Measurements from ENCODE around the gene SUGT1. TPM values are rescaled to one million over a fixed set of nuclear protein-coding genes. Genes with fewer than 3 reads are reported as not detected.

SUGT1 gene
- total RNA-seq, 1 experiment from 2014 or later = 43.2 TPM

DNA sequence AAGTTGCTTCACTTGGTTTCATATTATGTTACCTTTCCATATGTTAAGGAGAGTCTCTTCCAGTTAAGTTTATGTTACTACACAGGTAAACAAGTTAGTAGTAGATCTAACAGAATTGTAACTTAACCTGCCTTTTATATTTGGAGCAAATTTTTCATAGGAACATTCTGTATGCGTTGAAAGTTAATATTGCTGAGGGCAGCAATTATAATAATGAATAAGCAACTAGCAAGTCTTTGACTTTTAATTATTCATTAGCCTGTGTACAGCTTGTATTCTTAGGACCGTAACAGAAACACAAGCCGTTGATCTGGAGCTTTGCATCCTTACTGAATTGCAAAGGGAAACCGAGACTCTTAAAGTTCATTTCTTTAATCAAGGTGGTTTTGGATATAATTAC is 11.6 kb downstream of the SUGT1 start:
- CTCF ChIA-PET = interaction anchor here (0.6 to 1.6 kb wide), 2 partner anchors 14 to 304 kb away, joined by 4 to 15 read pairs; no protein-coding TSS in a partner anchor

DNA sequence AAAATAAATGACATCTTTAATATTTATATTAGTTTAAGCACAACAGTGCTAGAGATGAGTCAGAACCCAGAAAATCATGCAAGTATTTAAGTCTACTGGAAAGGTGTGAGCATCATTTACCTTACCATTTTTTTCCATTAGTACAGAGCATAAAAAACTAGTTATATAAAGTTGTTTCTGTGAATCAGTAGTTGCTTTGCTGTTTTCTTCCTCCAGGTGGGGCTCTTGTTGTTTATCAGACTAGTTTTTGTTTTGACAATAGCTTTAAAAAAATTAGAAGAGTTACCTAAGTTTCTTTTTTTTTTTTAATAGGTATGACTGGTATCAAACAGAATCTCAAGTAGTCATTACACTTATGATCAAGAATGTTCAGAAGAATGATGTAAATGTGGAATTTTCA is 12.7 kb downstream of the SUGT1 start:
- BruUV-seq (replicated peaks) = no TSS peak
- ChIA-PET CTCF (interaction anchor here (0.6 to 1.6 kb wide), 4 partner anchors 143 to 948 kb away, joined by 3 to 15 read pairs (median 5); no protein-coding TSS in a partner anchor), POLR2A (no interaction called here)
- Histone ChIP-seq H3K9me3 (ENCODE audit: control insufficient read depth, insufficient read depth, low read depth, low read length) (no peaks in the 10 kb centered on the region), H3K27ac (ENCODE audit: low read length) (no peak overlapping the region), H3K4me3 (ENCODE audit: low read depth in 2 of 2, low read length in 2 of 2) (no peak overlapping the region), H3K36me3 (ENCODE audit: control insufficient read depth, insufficient read depth, low read length) (peaks cover 33% of the 10 kb centered on the region), H3K4me1 (ENCODE audit: control insufficient read depth, insufficient read depth, low read length) (no peaks in the 10 kb centered on the region), H3K27me3 (ENCODE audit: control insufficient read depth, insufficient read depth, low read length) (no peaks in the 10 kb centered on the region)
- ATAC-seq (no peak), DNase-seq (ENCODE audit: low read depth, low spot score) (no peak)
- intact Hi-C loops (cut with micrococcal nuclease; ENCODE audit: unreplicated experiment) = no loop called here
- TF ChIP-seq, protein P1, sequence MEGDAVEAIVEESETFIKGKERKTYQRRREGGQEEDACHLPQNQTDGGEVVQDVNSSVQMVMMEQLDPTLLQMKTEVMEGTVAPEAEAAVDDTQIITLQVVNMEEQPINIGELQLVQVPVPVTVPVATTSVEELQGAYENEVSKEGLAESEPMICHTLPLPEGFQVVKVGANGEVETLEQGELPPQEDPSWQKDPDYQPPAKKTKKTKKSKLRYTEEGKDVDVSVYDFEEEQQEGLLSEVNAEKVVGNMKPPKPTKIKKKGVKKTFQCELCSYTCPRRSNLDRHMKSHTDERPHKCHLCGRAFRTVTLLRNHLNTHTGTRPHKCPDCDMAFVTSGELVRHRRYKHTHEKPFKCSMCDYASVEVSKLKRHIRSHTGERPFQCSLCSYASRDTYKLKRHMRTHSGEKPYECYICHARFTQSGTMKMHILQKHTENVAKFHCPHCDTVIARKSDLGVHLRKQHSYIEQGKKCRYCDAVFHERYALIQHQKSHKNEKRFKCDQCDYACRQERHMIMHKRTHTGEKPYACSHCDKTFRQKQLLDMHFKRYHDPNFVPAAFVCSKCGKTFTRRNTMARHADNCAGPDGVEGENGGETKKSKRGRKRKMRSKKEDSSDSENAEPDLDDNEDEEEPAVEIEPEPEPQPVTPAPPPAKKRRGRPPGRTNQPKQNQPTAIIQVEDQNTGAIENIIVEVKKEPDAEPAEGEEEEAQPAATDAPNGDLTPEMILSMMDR (IDR thresholded peaks at IDR 0.05) = peak; percentile 57; the same call in 1 of the 2 replicates
- TF ChIP-seq, protein P2, sequence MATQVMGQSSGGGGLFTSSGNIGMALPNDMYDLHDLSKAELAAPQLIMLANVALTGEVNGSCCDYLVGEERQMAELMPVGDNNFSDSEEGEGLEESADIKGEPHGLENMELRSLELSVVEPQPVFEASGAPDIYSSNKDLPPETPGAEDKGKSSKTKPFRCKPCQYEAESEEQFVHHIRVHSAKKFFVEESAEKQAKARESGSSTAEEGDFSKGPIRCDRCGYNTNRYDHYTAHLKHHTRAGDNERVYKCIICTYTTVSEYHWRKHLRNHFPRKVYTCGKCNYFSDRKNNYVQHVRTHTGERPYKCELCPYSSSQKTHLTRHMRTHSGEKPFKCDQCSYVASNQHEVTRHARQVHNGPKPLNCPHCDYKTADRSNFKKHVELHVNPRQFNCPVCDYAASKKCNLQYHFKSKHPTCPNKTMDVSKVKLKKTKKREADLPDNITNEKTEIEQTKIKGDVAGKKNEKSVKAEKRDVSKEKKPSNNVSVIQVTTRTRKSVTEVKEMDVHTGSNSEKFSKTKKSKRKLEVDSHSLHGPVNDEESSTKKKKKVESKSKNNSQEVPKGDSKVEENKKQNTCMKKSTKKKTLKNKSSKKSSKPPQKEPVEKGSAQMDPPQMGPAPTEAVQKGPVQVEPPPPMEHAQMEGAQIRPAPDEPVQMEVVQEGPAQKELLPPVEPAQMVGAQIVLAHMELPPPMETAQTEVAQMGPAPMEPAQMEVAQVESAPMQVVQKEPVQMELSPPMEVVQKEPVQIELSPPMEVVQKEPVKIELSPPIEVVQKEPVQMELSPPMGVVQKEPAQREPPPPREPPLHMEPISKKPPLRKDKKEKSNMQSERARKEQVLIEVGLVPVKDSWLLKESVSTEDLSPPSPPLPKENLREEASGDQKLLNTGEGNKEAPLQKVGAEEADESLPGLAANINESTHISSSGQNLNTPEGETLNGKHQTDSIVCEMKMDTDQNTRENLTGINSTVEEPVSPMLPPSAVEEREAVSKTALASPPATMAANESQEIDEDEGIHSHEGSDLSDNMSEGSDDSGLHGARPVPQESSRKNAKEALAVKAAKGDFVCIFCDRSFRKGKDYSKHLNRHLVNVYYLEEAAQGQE (IDR thresholded peaks at IDR 0.05; ENCODE audit: insufficient read depth in 1 of 2, low read depth in 2 of 2, low read length in 1 of 2) = no peak
- in situ Hi-C loops (cut with HindIII; ENCODE audit: low pct_unique_long_range_greater_than_20kb, low sequenced_read_pairs) = no loop called here

More for the DNA sequence above, 11.6 kb downstream of the SUGT1 start:
- TF ChIP-seq TCF7L2 (IDR thresholded peaks at IDR 0.05; ENCODE audit: low read depth, low read length) (no peak), POLR2AphosphoS5 (IDR thresholded peaks at IDR 0.05; ENCODE audit: low read depth, low read length) (no peak), SIN3A (IDR thresholded peaks at IDR 0.05; ENCODE audit: borderline replicate concordance, insufficient read depth, low read depth, low read length) (no peak)
- TF ChIP-seq, protein P1 (IDR thresholded peaks at IDR 0.05) = no peak
- TF ChIP-seq, protein P2 (IDR thresholded peaks at IDR 0.05; ENCODE audit: insufficient read depth in 1 of 2, low read depth in 2 of 2, low read length in 1 of 2) = no peak
- intact Hi-C loops (cut with micrococcal nuclease; ENCODE audit: unreplicated experiment) = no loop called here
- no peak for ATAC-seq
- Histone ChIP-seq H3K4me1 (ENCODE audit: control insufficient read depth, insufficient read depth, low read length) (no peaks in the 10 kb centered on the region), H3K27me3 (ENCODE audit: control insufficient read depth, insufficient read depth, low read length) (no peaks in the 10 kb centered on the region), H3K4me3 (ENCODE audit: low read depth in 2 of 2, low read length in 2 of 2) (no peak overlapping the region), H3K36me3 (ENCODE audit: control insufficient read depth, insufficient read depth, low read length) (peaks cover 29% of the 10 kb centered on the region), H3K27ac (ENCODE audit: low read length) (no peak overlapping the region), H3K9me3 (ENCODE audit: control insufficient read depth, insufficient read depth, low read depth, low read length) (no peaks in the 10 kb centered on the region)
- in situ Hi-C loops (cut with HindIII; ENCODE audit: low pct_unique_long_range_greater_than_20kb, low sequenced_read_pairs) = no loop called here
- DNase-seq (ENCODE audit: low read depth, low spot score) = no peak
- POLR2A ChIA-PET = interaction anchor here (0.6 kb wide), 1 partner anchor 197 kb away, joined by 6 read pairs; no protein-coding TSS in a partner anchor
- BruUV-seq (replicated peaks) = no TSS peak
